HG02588 (cell line): ENCODE data around the gene LRRC10B.

Experiments used
- ATAC-seq: cut with Tn5 transposase; IDR thresholded peaks from one replicate; pipeline ENCODE4 v1.9.1; 2021; ENCODE audit warnings: mild to moderate bottlenecking, moderate library complexity; ENCODE audit not compliant: unreplicated experiment

LRRC10B gene

GRCh38 chr11:61528114-61528513 lies 19.6 kb downstream of the LRRC10B start:
- ATAC-seq: no peak

GRCh38 chr11:61529537-61530225 lies 21.1 kb downstream of the LRRC10B start:
- ATAC-seq: no peak

- ATAC-seq: no peak
These were observed 22.5 kb downstream of the LRRC10B start for GRCh38 chr11:61531044-61531443.

- ATAC-seq: no peak
These were observed 23.8 kb downstream of the LRRC10B start for GRCh38 chr11:61532134-61533038.

- no peak for ATAC-seq
These were observed 24.5 kb downstream of the LRRC10B start for GRCh38 chr11:61533039-61533375.

GRCh38 chr11:61533401-61533800 lies 24.9 kb downstream of the LRRC10B start:
- no peak for ATAC-seq

- ATAC-seq: no peak
These were observed 25.7 kb downstream of the LRRC10B start for GRCh38 chr11:61534025-61534932.

- no peak for ATAC-seq
These were observed 26.6 kb downstream of the LRRC10B start for GRCh38 chr11:61534933-61535839.

GRCh38 chr11:61535998-61536675 lies 27.6 kb downstream of the LRRC10B start:
- ATAC-seq: no peak

- no peak for ATAC-seq
These were observed 28.2 kb downstream of the LRRC10B start for GRCh38 chr11:61536676-61537270.

GRCh38 chr11:61537326-61537725 lies 28.8 kb downstream of the LRRC10B start:
- ATAC-seq: no peak

GRCh38 chr11:61538636-61538961 lies 30.1 kb downstream of the LRRC10B start:
- no peak for ATAC-seq

- no peak for ATAC-seq
These were observed 30.5 kb downstream of the LRRC10B start for GRCh38 chr11:61539006-61539405.

GRCh38 chr11:61539831-61540357 lies 31.3 kb downstream of the LRRC10B start:
- no peak for ATAC-seq

- no peak for ATAC-seq
These were observed 32.0 kb downstream of the LRRC10B start for GRCh38 chr11:61540528-61540927.

- ATAC-seq: no peak
These were observed 33.0 kb downstream of the LRRC10B start for GRCh38 chr11:61541598-61541997.

- ATAC-seq: no peak
These were observed 33.5 kb downstream of the LRRC10B start for GRCh38 chr11:61542024-61542461.

GRCh38 chr11:61542705-61543104 lies 34.2 kb downstream of the LRRC10B start:
- ATAC-seq: no peak
